Measurements from ENCODE around the gene TBL1X.

GRCh38 chrX:9678215-9678965, 213.5 kb downstream of the TBL1X start:
- no peak for TF ChIP-seq EZH2 (IDR thresholded peaks at IDR 0.05; ENCODE audit: low read length, unreplicated experiment)
- no peak for TF ChIP-seq CTCF (conservative IDR thresholded peaks at IDR 0.05; ENCODE audit: low read depth, low read length)
- no peak for TF ChIP-seq EZH2phosphoT487 (IDR thresholded peaks at IDR 0.05; ENCODE audit: borderline replicate concordance, low read length)
